Right lobe of liver (tissue), 4 donors: ENCODE measurements around the gene MMP10.

Experiments
- CTCF ChIP-seq, 4 donors: fragments of 200-600 bp in 3 of 4; fragments of 450-650 bp in 1 of 4; IDR thresholded peaks; one replicate each; pipeline versions ENCODE4 v1.5.1 to v1.8.0; 2016 to 2022; ENCODE audit warnings: antibody characterized with exemption in 4 of 4, mild to moderate bottlenecking in 2 of 4
- POLR2A ChIP-seq: fragments of 450-650 bp; IDR thresholded peaks from one replicate; pipeline ENCODE4 v1.6.1; 2017; ENCODE audit warnings: antibody characterized with exemption, mild to moderate bottlenecking
- donor health status: DM: no; HTN: no; CAD: no.
- donor health status: DM: no; HTN: no; CAD: no.
- donor health status: DM: no; HTN: yes; CAD: no.

DNA sequence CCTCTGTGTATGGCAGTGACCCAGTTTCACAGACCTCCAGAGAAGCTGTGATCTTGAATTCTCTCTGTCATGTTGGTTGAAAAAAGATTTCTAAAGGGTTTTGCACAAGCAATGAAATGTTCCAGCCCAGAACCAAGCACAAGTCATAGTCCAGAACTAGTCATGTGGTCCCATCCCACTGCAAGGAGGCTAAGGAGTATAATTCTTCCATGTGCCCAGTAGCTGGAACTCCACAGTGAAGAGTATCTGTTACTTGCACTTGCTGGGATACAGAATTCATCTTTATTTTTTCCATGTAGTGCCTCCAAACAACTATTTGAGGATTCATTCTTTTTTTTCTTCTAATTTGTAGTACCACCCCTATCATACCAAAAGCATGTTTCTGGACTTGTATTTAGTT lies 45.8 kb downstream of the MMP10 start:
- no peak for TF ChIP-seq CTCF (IDR thresholded peaks at IDR 0.05)
- no peak for TF ChIP-seq POLR2A
